K562 (cell line): ENCODE results near the gene OARD1. TPM values are rescaled to one million over a fixed set of nuclear protein-coding genes. Genes with fewer than 3 reads are reported as not detected.

Experiments
- BACH1 ChIP-seq: fragments of 200-800 bp; sonication (Bioruptor generic); IDR thresholded peaks from 2 replicates; pipeline ENCODE4 v1.6.1; 2016; ENCODE audit warnings: missing genetic modification characterization, missing compliant biosample characterization
- CAMTA2 ChIP-seq: fragments of 250-450 bp; sonication (Bioruptor Pico); conservative IDR thresholded peaks from 2 replicates; pipeline ENCODE4 v1.5.1; 2022
- CBX8 ChIP-seq: fragments of 200-600 bp; sonication (generic); IDR thresholded peaks from 2 replicates; pipeline ENCODE4 v1.6.1; 2012; ENCODE audit warnings: borderline replicate concordance, mixed run types, low read depth, mild to moderate bottlenecking, moderate library complexity, mixed read lengths, low read length, control low read depth, inconsistent platforms; ENCODE audit not compliant: poor library complexity, severe bottlenecking; ENCODE audit errors: extremely low read depth
- DMBX1 ChIP-seq: fragments of 250-450 bp; sonication (Bioruptor Pico); IDR thresholded peaks from 2 replicates; pipeline ENCODE4 v1.8.0; 2022; ENCODE audit warnings: inconsistent platforms, mild to moderate bottlenecking, moderate library complexity, borderline replicate concordance
- HMG20B ChIP-seq: fragments of 250-450 bp; sonication (Bioruptor Pico); IDR thresholded peaks from 2 replicates; pipeline ENCODE4 v1.5.0; 2021; ENCODE audit warnings: mild to moderate bottlenecking
- HNRNPUL1 ChIP-seq: fragments of 200-400 bp; formaldehyde crosslinking; IDR thresholded peaks from 2 replicates; pipeline ENCODE4 v1.6.1; 2017; ENCODE audit warnings: low read length
- KDM2B ChIP-seq: fragments of 250-450 bp; sonication (Bioruptor Pico); IDR thresholded peaks from 2 replicates; pipeline ENCODE4 v1.8.0; 2021; ENCODE audit warnings: mild to moderate bottlenecking, moderate library complexity
- NR1H2 ChIP-seq: sonication (generic); formaldehyde crosslinking; IDR thresholded peaks from 2 replicates; pipeline ENCODE4 v1.4.0; 2020; ENCODE audit warnings: mild to moderate bottlenecking, missing genetic modification reagents
- NR2C1 ChIP-seq, 2 experiments: fragments of 450-650 bp; IDR thresholded peaks; 2 replicates each; pipeline ENCODE4 v1.6.1; 2017; ENCODE audit warnings: mild to moderate bottlenecking in 2 of 2, antibody characterized with exemption in 1 of 2, inconsistent platforms in 1 of 2, missing compliant biosample characterization in 1 of 2, missing genetic modification characterization in 1 of 2
- PCBP1 ChIP-seq: fragments of 200-400 bp; formaldehyde crosslinking; IDR thresholded peaks from 2 replicates; pipeline ENCODE4 v1.6.1; 2018; ENCODE audit warnings: mild to moderate bottlenecking, low read depth, low read length; ENCODE audit not compliant: poor library complexity, severe bottlenecking
- POLR2AphosphoS5 ChIP-seq: IDR thresholded peaks from 2 replicates; pipeline ENCODE4 v1.6.1; 2011; ENCODE audit warnings: mild to moderate bottlenecking, low read depth, low read length, moderate library complexity; ENCODE audit not compliant: control insufficient read depth, insufficient read depth
- PRDM10 ChIP-seq: fragments of 450-650 bp; IDR thresholded peaks from 2 replicates; pipeline ENCODE4 v1.6.1; 2018; ENCODE audit not compliant: partially characterized antibody
- RBBP5 ChIP-seq: fragments of 200-600 bp; sonication (generic); IDR thresholded peaks from 2 replicates; pipeline ENCODE4 v1.6.1; 2012; ENCODE audit warnings: borderline replicate concordance, mild to moderate bottlenecking, low read length, control low read depth, inconsistent platforms; ENCODE audit not compliant: insufficient read depth, poor library complexity, severe bottlenecking
- SAFB ChIP-seq: fragments of 200-400 bp; formaldehyde crosslinking; IDR thresholded peaks from 2 replicates; pipeline ENCODE4 v1.6.1; 2017; ENCODE audit warnings: low read depth, low read length, borderline replicate concordance
- SIX5 ChIP-seq, 2 experiments: IDR thresholded peaks; 2 replicates each; pipeline ENCODE4 v1.6.1; 2011; ENCODE audit warnings: low read length in 2 of 2, borderline replicate concordance in 1 of 2, low read depth in 1 of 2, mild to moderate bottlenecking in 1 of 2, moderate library complexity in 1 of 2; ENCODE audit not compliant: insufficient read depth in 1 of 2
- SOX6 ChIP-seq: fragments of 450-650 bp; IDR thresholded peaks from 2 replicates; pipeline ENCODE4 v1.6.1; 2014; ENCODE audit warnings: mild to moderate bottlenecking
- ZC3H4 ChIP-seq: sonication (generic); formaldehyde crosslinking; IDR thresholded peaks from 2 replicates; pipeline ENCODE4 v1.9.0; 2021; ENCODE audit warnings: missing genetic modification reagents, borderline replicate concordance
- ZKSCAN8 ChIP-seq: fragments of 200-800 bp; sonication (Bioruptor generic); IDR thresholded peaks from 2 replicates; pipeline ENCODE4 v1.6.1; 2016; ENCODE audit warnings: missing genetic modification characterization, missing compliant biosample characterization
- ZNF224 ChIP-seq: sonication (generic); formaldehyde crosslinking; IDR thresholded peaks from 2 replicates; pipeline ENCODE4 v1.8.0; 2022; ENCODE audit warnings: mild to moderate bottlenecking, missing genetic modification reagents
- ZNF717 ChIP-seq: fragments of 250-450 bp; sonication (Bioruptor Pico); IDR thresholded peaks from 2 replicates; pipeline ENCODE4 v1.5.0; 2021
- polyA plus RNA-seq, 8 experiments: library from polyadenylated mRNA; depleted of rRNA in 4 of 8; stranded (reverse) in 5 of 8; unstranded in 3 of 8; fragments of >200 nt; fragmentation: Nextera tagmentation in 2 of 8; fragmentation: Illumina TruSeq in 1 of 8; extraction: Ambion mirVana in 2 of 8; extraction: Trizol in 1 of 8; gene quantifications; 2 replicates each; pipeline versions ENCODE4 v1.2.1 to v1.2.3, GENCODE V29; 2011 to 2014; ENCODE audit warnings: inconsistent platforms in 1 of 8, missing spikeins in 1 of 8
- total RNA-seq, 7 experiments: library from RNA; depleted of rRNA in 6 of 7; stranded (reverse); fragments of >200 nt in 6 of 7; fragmentation: Illumina TruSeq in 2 of 7; extraction: Trizol in 2 of 7; gene quantifications; 2 replicates each; pipeline versions ENCODE4 v1.2.1 to v1.2.3, GENCODE V29; 2011 to 2021; ENCODE audit warnings: low replicate concordance in 1 of 7
- TF ChIP-seq, protein P1 (sequence below): fragments of 200-800 bp; sonication (Bioruptor generic); IDR thresholded peaks from 2 replicates; pipeline ENCODE4 v1.6.1; 2017; ENCODE audit warnings: missing genetic modification characterization, missing compliant biosample characterization

OARD1 gene
- total and polyA plus RNA-seq, 9 of the 15 experiments (the other 6 are each of a cell fraction or from before 2014, with no cell fraction given) = 43.4 to 88.3 (median 61.1) TPM

GRCh38 chr6:41073203-41073967, 1.2 kb upstream of the OARD1 start (continued):
- TF ChIP-seq NR1H2 (CRISPR knock-in tag) = 0 out of 2 replicates have a peak, but pooled peaks have one; percentile 70
- TF ChIP-seq SIX5 (IDR thresholded peaks at IDR 0.05; ENCODE audit: borderline replicate concordance in 1 of 2, insufficient read depth in 1 of 2, low read depth in 1 of 2, low read length in 2 of 2) = no peak
- peak; percentile 97 for TF ChIP-seq POLR2AphosphoS5
- no peak; the same call in 1 of the 2 replicates for TF ChIP-seq ZC3H4 (CRISPR knock-in tag)
- TF ChIP-seq ZNF224 = no peak
- TF ChIP-seq ZKSCAN8 (CRISPR knock-in tag) = no peak
- no peak for TF ChIP-seq ZNF717 (CRISPR knock-in tag)
- TF ChIP-seq CBX8 = no peak
- TF ChIP-seq NR2C1 (IDR thresholded peaks at IDR 0.05) = no peak
- TF ChIP-seq NR2C1 (tag; IDR thresholded peaks at IDR 0.05) = no peak
- no peak for TF ChIP-seq BACH1
- TF ChIP-seq HMG20B (CRISPR knock-in tag) = 0 out of 2 replicates have a peak, but pooled peaks have one; percentile 62
- peak; percentile 68 for TF ChIP-seq RBBP5
- peak; percentile 88 for TF ChIP-seq PCBP1
- no peak for TF ChIP-seq KDM2B (CRISPR knock-in tag)
- no peak for TF ChIP-seq SAFB
- TF ChIP-seq, protein P1, sequence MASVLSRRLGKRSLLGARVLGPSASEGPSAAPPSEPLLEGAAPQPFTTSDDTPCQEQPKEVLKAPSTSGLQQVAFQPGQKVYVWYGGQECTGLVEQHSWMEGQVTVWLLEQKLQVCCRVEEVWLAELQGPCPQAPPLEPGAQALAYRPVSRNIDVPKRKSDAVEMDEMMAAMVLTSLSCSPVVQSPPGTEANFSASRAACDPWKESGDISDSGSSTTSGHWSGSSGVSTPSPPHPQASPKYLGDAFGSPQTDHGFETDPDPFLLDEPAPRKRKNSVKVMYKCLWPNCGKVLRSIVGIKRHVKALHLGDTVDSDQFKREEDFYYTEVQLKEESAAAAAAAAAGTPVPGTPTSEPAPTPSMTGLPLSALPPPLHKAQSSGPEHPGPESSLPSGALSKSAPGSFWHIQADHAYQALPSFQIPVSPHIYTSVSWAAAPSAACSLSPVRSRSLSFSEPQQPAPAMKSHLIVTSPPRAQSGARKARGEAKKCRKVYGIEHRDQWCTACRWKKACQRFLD (CRISPR knock-in tag) = no peak; the same call in 1 of the 2 replicates
- peak; percentile 87; the same call in 1 of the 2 replicates for TF ChIP-seq CAMTA2
- no peak for TF ChIP-seq HNRNPUL1
- 0 out of 2 replicates have a peak, but pooled peaks have one; percentile 59 for TF ChIP-seq DMBX1 (CRISPR knock-in tag)
- no peak for TF ChIP-seq PRDM10
- peak; percentile 21; the same call in 1 of the 2 replicates for TF ChIP-seq SOX6
